GM19328 (cell line): Measurements from ENCODE around the gene VAPB.

Experiments
- ATAC-seq: cut with Tn5 transposase; IDR thresholded peaks from one replicate; pipeline ENCODE4 v1.9.1; 2021; ENCODE audit warnings: mild to moderate bottlenecking, moderate library complexity; ENCODE audit not compliant: unreplicated experiment

Gene VAPB

GRCh38 chr20:58458342-58459057, 69.5 kb downstream of the VAPB start:
- peak; percentile 93 for ATAC-seq

GRCh38 chr20:58459058-58459750, 70.2 kb downstream of the VAPB start:
- peak; percentile 23 for ATAC-seq

- no peak for ATAC-seq
These were observed 72.1 kb downstream of the VAPB start for GRCh38 chr20:58461104-58461503.

- ATAC-seq, result no peak
These were observed 72.9 kb downstream of the VAPB start for GRCh38 chr20:58461899-58462298.

- ATAC-seq, result no peak
These were observed 74.2 kb downstream of the VAPB start for GRCh38 chr20:58463256-58463655.

- ATAC-seq, result no peak
These were observed 75.8 kb downstream of the VAPB start for GRCh38 chr20:58464838-58465237.

GRCh38 chr20:58466095-58466708, 77.2 kb downstream of the VAPB start:
- no peak for ATAC-seq

GRCh38 chr20:58466729-58467571, 77.9 kb downstream of the VAPB start:
- ATAC-seq, result no peak

- ATAC-seq, result no peak
These were observed 78.8 kb downstream of the VAPB start for GRCh38 chr20:58467572-58468527.

GRCh38 chr20:58469616-58470015, 80.6 kb downstream of the VAPB start:
- no peak for ATAC-seq

GRCh38 chr20:58470336-58471192, 81.5 kb downstream of the VAPB start:
- no peak for ATAC-seq

GRCh38 chr20:58471193-58472164, 82.5 kb downstream of the VAPB start:
- ATAC-seq, result no peak

- no peak for ATAC-seq
These were observed 83.4 kb downstream of the VAPB start for GRCh38 chr20:58472273-58473018.

- no peak for ATAC-seq
These were observed 84.7 kb downstream of the VAPB start for GRCh38 chr20:58473453-58474425.

- no peak for ATAC-seq
These were observed 86.4 kb downstream of the VAPB start for GRCh38 chr20:58475466-58475865.

GRCh38 chr20:58478141-58478805, 89.2 kb downstream of the VAPB start:
- ATAC-seq, result no peak
